H9 (cell line): Measurements from ENCODE around the gene SETD1A. TPM values are rescaled to one million over a fixed set of nuclear protein-coding genes. Genes with fewer than 3 reads are reported as not detected.

Experiments
- DNase-seq: peaks from one replicate; pipeline ENCODE4 v3.0.0-alpha.2; 2017
- H2AFZ ChIP-seq: one replicate; pipeline ENCODE4 v1.6.1; 2013; ENCODE audit warnings: mild to moderate bottlenecking, low read length, control low read depth, moderate library complexity
- H2AK5ac ChIP-seq: 2 replicates; pipeline ENCODE4 v1.6.1; 2013; ENCODE audit warnings: low read length, control low read depth, mixed read lengths; ENCODE audit not compliant: insufficient read length
- H2BK120ac ChIP-seq: one replicate; pipeline ENCODE4 v1.6.1; 2013; ENCODE audit warnings: low read depth, mild to moderate bottlenecking, low read length, control low read depth, inconsistent platforms; ENCODE audit not compliant: poor library complexity, severe bottlenecking
- H2BK12ac ChIP-seq: 2 replicates; pipeline ENCODE4 v1.6.1; 2013; ENCODE audit warnings: low read length, control low read depth, mixed read lengths, low read depth; ENCODE audit not compliant: insufficient read length
- H2BK15ac ChIP-seq: 2 replicates; pipeline ENCODE4 v1.6.1; 2013; ENCODE audit warnings: low read depth, low read length, control low read depth
- H2BK20ac ChIP-seq: one replicate; pipeline ENCODE4 v1.6.1; 2013; ENCODE audit warnings: low read depth, mild to moderate bottlenecking, low read length, control low read depth, inconsistent platforms; ENCODE audit not compliant: poor library complexity, severe bottlenecking
- H2BK5ac ChIP-seq: 2 replicates; pipeline ENCODE4 v1.6.1; 2013; ENCODE audit warnings: low read length, control low read depth, mixed read lengths; ENCODE audit not compliant: insufficient read length
- H3K14ac ChIP-seq: 2 replicates; pipeline ENCODE4 v1.6.1; 2013; ENCODE audit warnings: low read length, control low read depth; ENCODE audit not compliant: insufficient read depth
- H3K18ac ChIP-seq: 2 replicates; pipeline ENCODE4 v1.6.1; 2013; ENCODE audit warnings: low read depth, mild to moderate bottlenecking, mixed read lengths, low read length, control low read depth; ENCODE audit not compliant: insufficient read length
- H3K23ac ChIP-seq: 2 replicates; pipeline ENCODE4 v1.6.1; 2013; ENCODE audit warnings: low read length, control low read depth, mixed read lengths, low read depth; ENCODE audit not compliant: insufficient read length
- H3K23me2 ChIP-seq: 2 replicates; pipeline ENCODE4 v1.6.1; 2013; ENCODE audit warnings: low read depth, mild to moderate bottlenecking, mixed read lengths, low read length, control low read depth; ENCODE audit not compliant: insufficient read length, poor library complexity, severe bottlenecking
- H3K27ac ChIP-seq: 2 replicates; pipeline ENCODE4 v1.5.1; 2013; ENCODE audit warnings: low read length, control low read depth, mixed read lengths, low read depth; ENCODE audit not compliant: insufficient read length
- H3K27me3 ChIP-seq: 2 replicates; pipeline ENCODE4 v1.6.1; 2013; ENCODE audit warnings: low read length, control low read depth, inconsistent platforms; ENCODE audit not compliant: insufficient read depth
- H3K4ac ChIP-seq: 2 replicates; pipeline ENCODE4 v1.6.1; 2013; ENCODE audit warnings: low read depth, mild to moderate bottlenecking, control low read depth, inconsistent platforms, low read length, moderate library complexity
- H3K4me1 ChIP-seq: 2 replicates; pipeline ENCODE4 v1.6.1; 2013; ENCODE audit warnings: low read length, control low read depth, inconsistent platforms; ENCODE audit not compliant: insufficient read depth
- H3K4me2 ChIP-seq: 2 replicates; pipeline ENCODE4 v1.6.1; 2013; ENCODE audit warnings: low read length, control low read depth, mixed read lengths; ENCODE audit not compliant: insufficient read length, insufficient read depth
- H3K56ac ChIP-seq: 2 replicates; pipeline ENCODE4 v1.6.1; 2013; ENCODE audit warnings: low read depth, mild to moderate bottlenecking, mixed read lengths, low read length, control low read depth; ENCODE audit not compliant: insufficient read length
- H3K79me1 ChIP-seq: 2 replicates; pipeline ENCODE4 v1.6.1; 2013; ENCODE audit warnings: low read depth, mild to moderate bottlenecking, moderate library complexity, low read length, control low read depth, inconsistent platforms; ENCODE audit not compliant: insufficient read depth, poor library complexity, severe bottlenecking
- H3K79me2 ChIP-seq: 2 replicates; pipeline ENCODE4 v1.6.1; 2013; ENCODE audit warnings: low read length, control low read depth, inconsistent platforms; ENCODE audit not compliant: insufficient read depth
- H3K9ac ChIP-seq: 2 replicates; pipeline ENCODE4 v1.6.1; 2013; ENCODE audit warnings: low read length, control low read depth, mixed read lengths; ENCODE audit not compliant: insufficient read length; ENCODE audit errors: extremely low read depth
- H3K9me3 ChIP-seq: one replicate; pipeline ENCODE4 v1.6.1; 2013; ENCODE audit warnings: low read depth, low read length, inconsistent platforms; ENCODE audit not compliant: control insufficient read depth
- H3T11ph ChIP-seq: one replicate; pipeline ENCODE4 v1.6.1; 2013; ENCODE audit warnings: mild to moderate bottlenecking, low read length, control low read depth, inconsistent platforms
- H4K20me1 ChIP-seq: one replicate; pipeline ENCODE4 v1.6.1; 2013; ENCODE audit not compliant: control insufficient read depth, insufficient read length, insufficient read depth
- H4K5ac ChIP-seq: 2 replicates; pipeline ENCODE4 v1.6.1; 2013; ENCODE audit warnings: low read depth, mild to moderate bottlenecking, mixed read lengths, low read length, control low read depth; ENCODE audit not compliant: insufficient read length
- H4K8ac ChIP-seq: replicated peaks from 2 replicates; pipeline ENCODE4 v1.6.1; 2013; ENCODE audit warnings: low read length, control low read depth, mixed read lengths, low read depth; ENCODE audit not compliant: insufficient read length
- H4K91ac ChIP-seq: 2 replicates; pipeline ENCODE4 v1.6.1; 2013; ENCODE audit warnings: low read depth, mild to moderate bottlenecking, moderate library complexity, mixed read lengths, low read length, control low read depth; ENCODE audit not compliant: insufficient read length
- H3K27ac Mint-ChIP-seq, 3 experiments: 2 replicates in 2 of 3; 3 replicates in 1 of 3; pipeline ENCODE4 v1.8.0; 2020 to 2021; ENCODE audit warnings: mixed read lengths in 3 of 3, mild to moderate bottlenecking in 1 of 3, moderate library complexity in 1 of 3
- H3K27me3 Mint-ChIP-seq: 2 replicates; pipeline ENCODE4 v1.8.0; 2021; ENCODE audit warnings: low read depth, mild to moderate bottlenecking, moderate library complexity, mixed read lengths
- H3K36me3 Mint-ChIP-seq, 3 experiments: 2 replicates in 2 of 3; 3 replicates in 1 of 3; pipeline ENCODE4 v1.8.0; 2020 to 2021; ENCODE audit warnings: low read depth in 3 of 3, mixed read lengths in 3 of 3; ENCODE audit not compliant: insufficient read depth in 1 of 3
- H3K4me1 Mint-ChIP-seq, 2 experiments: 2 replicates each; pipeline ENCODE4 v1.8.0; 2020; ENCODE audit warnings: mixed read lengths in 2 of 2
- H3K4me3 Mint-ChIP-seq, 2 experiments: 2 replicates in 1 of 2; 3 replicates in 1 of 2; pipeline ENCODE4 v1.8.0; 2020 to 2021; ENCODE audit warnings: mild to moderate bottlenecking in 2 of 2, mixed read lengths in 2 of 2, moderate library complexity in 1 of 2
- H3K9me3 Mint-ChIP-seq, 2 experiments: 2 replicates in 1 of 2; 3 replicates in 1 of 2; pipeline ENCODE4 v1.8.0; 2020; ENCODE audit warnings: mild to moderate bottlenecking in 2 of 2, mixed read lengths in 2 of 2, moderate library complexity in 1 of 2
- CTCF ChIP-seq: fragments of 200-600 bp; sonication (generic); conservative IDR thresholded peaks from 3 replicates; pipeline ENCODE4 v1.8.0; 2021; ENCODE audit warnings: antibody characterized with exemption, mild to moderate bottlenecking
- WGBS: extraction: QIAGEN DNeasy Blood & Tissue Kit; methylation state at CpG from one replicate; pipeline ENCODE4 v1.1.7; 2013; ENCODE audit warnings: missing lambda C conversion rate, low lambda C conversion rate, mixed read lengths; ENCODE audit not compliant: insufficient read length; ENCODE audit errors: extremely low coverage; 5-methylcytosine and 5-hydroxymethylcytosine counted together
- total RNA-seq: library from RNA; stranded (reverse); gene quantifications from 2 replicates; pipeline ENCODE4 v1.2.1, GENCODE V29; 2021

SETD1A gene
- total RNA-seq, 1 experiment from 2014 or later: 36.9 TPM

GRCh38 chr16:30992276-30992780 lies 34.8 kb downstream of the SETD1A start:
- no peak overlapping the region for H2BK20ac ChIP-seq
- no peaks in the 10 kb centered on the region for H4K20me1 ChIP-seq
- no peak overlapping the region for H4K91ac ChIP-seq
- H3K79me2 ChIP-seq: no peaks in the 10 kb centered on the region
- no peak overlapping the region for H2AFZ ChIP-seq
- no CpG with 5 or more reads among the region's 21 CpGs for WGBS
- TF ChIP-seq CTCF: no peak
- H2AK5ac ChIP-seq: no peak overlapping the region
- H3T11ph ChIP-seq: no peak overlapping the region
- H2BK120ac ChIP-seq: no peak overlapping the region
- Mint-ChIP-seq H3K27ac (no peak overlapping the region), H3K9me3 (no peaks in the 10 kb centered on the region), H3K36me3 (peaks cover 0 to 9% (median 2%) of the 10 kb centered on the region in 3 experiments; a peak in 2 of 7 replicates), H3K4me3 (no peak overlapping the region), H3K4me1 (peaks cover 7 to 11% of the 10 kb centered on the region in 2 experiments), H3K27me3 (peaks cover 4% of the 10 kb centered on the region)
- H3K27me3 ChIP-seq: no peaks in the 10 kb centered on the region
- no peak for DNase-seq
- no peak overlapping the region for H3K23ac ChIP-seq
- no peaks in the 10 kb centered on the region for H3K79me1 ChIP-seq
- no peak overlapping the region for H2BK5ac ChIP-seq
- H3K56ac ChIP-seq: no peak overlapping the region
- no peak overlapping the region for H3K4ac ChIP-seq
- no peak overlapping the region for H3K4me2 ChIP-seq
- no peak overlapping the region for H3K9ac ChIP-seq
- no peak overlapping the region for H3K27ac ChIP-seq
- peaks cover 9% of the 10 kb centered on the region for H3K23me2 ChIP-seq
- no peaks in the 10 kb centered on the region for H3K4me1 ChIP-seq
- no peaks in the 10 kb centered on the region for H3K9me3 ChIP-seq
- no peak overlapping the region for H2BK15ac ChIP-seq
- H4K5ac ChIP-seq: no peak overlapping the region
- H3K18ac ChIP-seq: no peak overlapping the region
- no peak overlapping the region for H4K8ac ChIP-seq
- no peak overlapping the region for H3K14ac ChIP-seq
- no peak overlapping the region for H2BK12ac ChIP-seq
